GM20000 (cell line): ENCODE data around the gene PRPF8.
"Not testable (repeated sequence)": the region's sequence is repeated elsewhere in the genome, so short reads cannot be mapped to it uniquely, and the experiment has no call there.

ENCODE experiments used
- DNase-seq: peaks from one replicate; pipeline ENCODE4 v3.0.0; 2012; ENCODE audit warnings: low spot score
- CTCF ChIP-seq: IDR thresholded peaks from 2 replicates; pipeline ENCODE4 v1.5.1; 2012; ENCODE audit warnings: mild to moderate bottlenecking, control low read depth; ENCODE audit errors: extremely low read depth, missing control alignments

The PRPF8 gene

GRCh38 chr17:1661045-1661444, 23.6 kb downstream of the PRPF8 start:
- no peak for TF ChIP-seq CTCF
- no peak for DNase-seq

GRCh38 chr17:1658100-1658499, 26.6 kb downstream of the PRPF8 start:
- TF ChIP-seq CTCF: no peak
- DNase-seq: no peak

- no peak for DNase-seq
- TF ChIP-seq CTCF: no peak
These were observed 30.9 kb downstream of the PRPF8 start for GRCh38 chr17:1653735-1654134.

GRCh38 chr17:1652794-1653193, 31.9 kb downstream of the PRPF8 start:
- not testable (repeated sequence) for DNase-seq

GRCh38 chr17:1651559-1651844, 33.2 kb downstream of the PRPF8 start:
- TF ChIP-seq CTCF: no peak
- DNase-seq: no peak

GRCh38 chr17:1650731-1651558, 33.7 kb downstream of the PRPF8 start:
- TF ChIP-seq CTCF: no peak
- no peak for DNase-seq

- DNase-seq: no peak
- no peak for TF ChIP-seq CTCF
These were observed 34.7 kb downstream of the PRPF8 start, which contains the start of gene RILP for GRCh38 chr17:1649844-1650501. RILP (minus strand) TSS chr17:1649866; CDS start chr17:1649804, 62 bp downstream.
